SJSA1 (cell line): ENCODE results near the gene ATP1A4. TPM values are rescaled to one million over a fixed set of nuclear protein-coding genes. Genes with fewer than 3 reads are reported as not detected.

ENCODE experiments used
- DNase-seq, 2 experiments: peaks; one replicate each; pipeline ENCODE4 v3.0.0-alpha.2; 2015 to 2020; ENCODE audit warnings: low spot score in 2 of 2, low read depth in 1 of 2
- H3K27ac ChIP-seq: fragments of 250-450 bp; sonication (Bioruptor Pico); 2 replicates; pipeline ENCODE4 v1.5.1; 2020; ENCODE audit warnings: mild to moderate bottlenecking, moderate library complexity
- H3K27me3 ChIP-seq: fragments of 250-450 bp; sonication (Bioruptor Pico); replicated peaks from 2 replicates; pipeline ENCODE4 v1.5.1; 2020; ENCODE audit warnings: mild to moderate bottlenecking, moderate library complexity
- H3K36me3 ChIP-seq: fragments of 250-450 bp; sonication (Bioruptor Pico); 2 replicates; pipeline ENCODE4 v1.5.1; 2020; ENCODE audit warnings: mild to moderate bottlenecking
- H3K4me1 ChIP-seq: fragments of 250-450 bp; sonication (Bioruptor Pico); replicated peaks from 2 replicates; pipeline ENCODE4 v1.6.1; 2021; ENCODE audit warnings: mild to moderate bottlenecking
- H3K4me3 ChIP-seq: fragments of 250-450 bp; sonication (Bioruptor Pico); 2 replicates; pipeline ENCODE4 v1.5.1; 2020; ENCODE audit warnings: mild to moderate bottlenecking
- H3K9me3 ChIP-seq: fragments of 250-450 bp; sonication (Bioruptor Pico); replicated peaks from 2 replicates; pipeline ENCODE4 v1.5.1; 2020; ENCODE audit warnings: mild to moderate bottlenecking
- total RNA-seq: library from RNA; depleted of rRNA; stranded (reverse); fragments of >200 nt; shearing (Covaris generic); gene quantifications from 2 replicates; pipeline ENCODE4 v1.2.3, GENCODE V29; 2014

The ATP1A4 gene
- total RNA-seq, 1 experiment from 2014 or later = not detected

- Histone ChIP-seq H3K27ac (no peak overlapping the region), H3K27me3 (no peaks in the 10 kb centered on the region), H3K9me3 (peaks cover 5% of the 10 kb centered on the region; the same call in 1 of the 2 replicates), H3K4me3 (no peak overlapping the region), H3K4me1 (peaks cover 7% of the 10 kb centered on the region), H3K36me3 (no peaks in the 10 kb centered on the region)
- no peak for DNase-seq
These were observed 12.2 kb downstream of the ATP1A4 start for GRCh38 chr1:160163615-160164014.

GRCh38 chr1:160164121-160164520, 12.7 kb downstream of the ATP1A4 start:
- DNase-seq = no peak
- Histone ChIP-seq H3K27me3 (no peaks in the 10 kb centered on the region), H3K9me3 (peaks cover 5% of the 10 kb centered on the region; the same call in 1 of the 2 replicates), H3K4me3 (no peak overlapping the region), H3K4me1 (peaks cover 7% of the 10 kb centered on the region), H3K36me3 (no peaks in the 10 kb centered on the region), H3K27ac (no peak overlapping the region)

GRCh38 chr1:160166166-160166868, 14.9 kb downstream of the ATP1A4 start:
- Histone ChIP-seq H3K4me1 (peaks cover 5% of the 10 kb centered on the region), H3K9me3 (no peaks in the 10 kb centered on the region), H3K27ac (no peak overlapping the region), H3K27me3 (no peaks in the 10 kb centered on the region), H3K4me3 (no peak overlapping the region), H3K36me3 (no peaks in the 10 kb centered on the region)
- DNase-seq = no peak

GRCh38 chr1:160167056-160167455, 15.7 kb downstream of the ATP1A4 start:
- no peak overlapping the region for H3K4me3 ChIP-seq

GRCh38 chr1:160167580-160167979, 16.2 kb downstream of the ATP1A4 start:
- Histone ChIP-seq H3K27ac (no peak overlapping the region), H3K36me3 (no peaks in the 10 kb centered on the region), H3K27me3 (no peaks in the 10 kb centered on the region), H3K4me1 (peaks cover 8% of the 10 kb centered on the region), H3K9me3 (no peaks in the 10 kb centered on the region), H3K4me3 (no peak overlapping the region)
- no peak for DNase-seq

More at GRCh38 chr1:160167056-160167455, 15.7 kb downstream of the ATP1A4 start:
- Histone ChIP-seq H3K36me3 (no peaks in the 10 kb centered on the region), H3K27ac (no peak overlapping the region), H3K27me3 (no peaks in the 10 kb centered on the region), H3K9me3 (no peaks in the 10 kb centered on the region), H3K4me1 (peaks cover 8% of the 10 kb centered on the region)
- DNase-seq = no peak

GRCh38 chr1:160168016-160168415, 16.6 kb downstream of the ATP1A4 start:
- H3K27me3 ChIP-seq = no peaks in the 10 kb centered on the region
- no peak overlapping the region for H3K27ac ChIP-seq
- DNase-seq = no peak
- H3K36me3 ChIP-seq = no peaks in the 10 kb centered on the region
- no peaks in the 10 kb centered on the region for H3K9me3 ChIP-seq
- peaks cover 8% of the 10 kb centered on the region for H3K4me1 ChIP-seq
- H3K4me3 ChIP-seq = no peak overlapping the region

GRCh38 chr1:160168609-160169369, 17.4 kb downstream of the ATP1A4 start:
- DNase-seq = no peak
- no peaks in the 10 kb centered on the region for H3K9me3 ChIP-seq

DNA sequence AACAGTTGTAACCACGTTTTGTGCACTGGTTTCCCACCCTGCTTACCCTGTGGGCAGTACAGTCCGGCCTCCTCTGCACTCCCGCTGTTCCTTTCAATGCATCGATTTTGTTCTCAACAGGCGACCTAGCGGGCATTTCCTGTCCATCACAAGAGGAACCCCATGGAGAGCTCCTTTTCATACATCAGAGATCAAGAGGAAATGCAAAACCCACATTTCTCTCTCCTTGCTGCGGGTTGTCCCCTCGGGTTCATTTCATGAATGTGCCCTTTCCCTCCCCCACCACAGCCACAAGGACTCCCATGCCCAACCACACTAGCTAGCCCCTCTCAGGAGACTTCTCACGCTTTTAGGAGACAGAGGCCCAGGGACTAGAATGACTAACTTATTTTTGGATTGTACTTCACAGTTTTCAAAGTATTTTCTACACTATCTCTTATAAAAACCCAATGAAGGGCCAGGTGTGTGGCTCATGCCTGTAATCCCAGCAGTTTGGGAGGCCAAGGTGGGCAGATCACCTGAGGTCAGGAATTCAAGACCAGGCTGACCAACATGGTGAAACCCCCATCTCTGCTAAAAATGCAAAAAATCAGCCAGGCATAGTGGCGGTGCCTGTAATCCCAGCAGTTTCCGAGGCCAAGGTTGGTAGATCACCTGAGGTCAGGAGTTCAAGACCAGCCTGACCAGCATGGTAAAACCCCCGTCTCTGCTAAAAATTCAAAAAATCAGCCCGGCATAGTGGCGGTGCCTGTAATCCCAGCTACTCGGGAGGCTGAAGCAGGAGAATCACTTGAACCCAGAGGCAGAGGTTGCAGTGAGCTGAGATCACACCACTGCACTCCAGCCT, 18.4 kb downstream of the ATP1A4 start:
- no peaks in the 10 kb centered on the region for H3K27me3 ChIP-seq
- no peak overlapping the region for H3K27ac ChIP-seq
- DNase-seq = no peak

More at GRCh38 chr1:160168609-160169369, 17.4 kb downstream of the ATP1A4 start:
- Histone ChIP-seq H3K36me3 (no peaks in the 10 kb centered on the region), H3K27ac (no peak overlapping the region), H3K4me3 (no peak overlapping the region), H3K4me1 (peaks cover 8% of the 10 kb centered on the region), H3K27me3 (no peaks in the 10 kb centered on the region)

DNA sequence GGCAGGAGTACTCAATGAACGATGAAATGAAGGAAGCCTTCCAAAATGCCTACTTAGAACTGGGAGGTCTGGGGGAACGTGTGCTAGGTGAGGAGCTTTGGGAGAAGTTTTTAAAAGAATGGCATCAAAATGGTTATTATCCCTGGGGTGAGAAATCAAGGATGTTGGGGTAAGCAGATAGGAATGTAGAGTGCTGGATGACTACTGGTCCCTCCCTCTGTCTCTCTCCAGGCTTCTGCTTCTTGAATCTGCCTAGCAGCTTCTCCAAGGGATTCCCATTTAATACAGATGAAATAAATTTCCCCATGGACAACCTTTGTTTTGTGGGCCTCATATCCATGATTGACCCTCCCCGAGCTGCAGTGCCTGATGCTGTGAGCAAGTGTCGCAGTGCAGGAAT, 20.0 kb downstream of the ATP1A4 start:
- Histone ChIP-seq H3K27ac (no peak overlapping the region), H3K36me3 (no peaks in the 10 kb centered on the region), H3K9me3 (no peaks in the 10 kb centered on the region), H3K4me3 (no peak overlapping the region), H3K27me3 (no peaks in the 10 kb centered on the region), H3K4me1 (peaks cover 8% of the 10 kb centered on the region)
- no peak for DNase-seq

More for the DNA sequence above, 18.4 kb downstream of the ATP1A4 start:
- Histone ChIP-seq H3K4me3 (no peak overlapping the region), H3K9me3 (no peaks in the 10 kb centered on the region), H3K4me1 (peaks cover 8% of the 10 kb centered on the region), H3K36me3 (no peaks in the 10 kb centered on the region)

DNA sequence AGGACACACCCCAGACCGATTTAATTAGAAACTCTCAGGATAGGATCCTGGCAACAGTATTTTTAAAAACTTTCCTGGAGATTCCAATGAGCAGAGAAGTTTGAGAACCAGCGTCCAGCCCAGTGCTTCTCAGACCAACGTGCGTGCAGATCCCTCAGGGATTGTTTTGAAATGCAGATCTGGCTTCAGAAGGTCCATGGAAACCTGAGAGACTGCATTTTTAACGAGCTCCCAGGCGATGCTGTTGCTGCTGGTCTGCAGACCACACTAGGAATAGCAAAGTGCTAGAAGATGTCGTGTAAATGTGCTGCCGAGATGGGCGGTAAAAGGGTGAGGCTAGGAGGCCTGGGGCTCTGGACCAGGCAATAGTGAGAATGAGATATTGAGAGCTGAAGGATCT, 20.6 kb downstream of the ATP1A4 start:
- no peak overlapping the region for H3K27ac ChIP-seq
- no peaks in the 10 kb centered on the region for H3K36me3 ChIP-seq
- H3K9me3 ChIP-seq = no peaks in the 10 kb centered on the region
- DNase-seq = no peak
- no peak overlapping the region for H3K4me3 ChIP-seq
- H3K4me1 ChIP-seq = peaks cover 8% of the 10 kb centered on the region
- no peaks in the 10 kb centered on the region for H3K27me3 ChIP-seq

GRCh38 chr1:160177231-160177630, 25.8 kb downstream of the ATP1A4 start:
- Histone ChIP-seq H3K4me3 (no peak overlapping the region), H3K9me3 (no peaks in the 10 kb centered on the region), H3K27me3 (no peaks in the 10 kb centered on the region), H3K27ac (no peak overlapping the region), H3K36me3 (no peaks in the 10 kb centered on the region), H3K4me1 (peaks cover 10% of the 10 kb centered on the region)
- no peak for DNase-seq

DNA sequence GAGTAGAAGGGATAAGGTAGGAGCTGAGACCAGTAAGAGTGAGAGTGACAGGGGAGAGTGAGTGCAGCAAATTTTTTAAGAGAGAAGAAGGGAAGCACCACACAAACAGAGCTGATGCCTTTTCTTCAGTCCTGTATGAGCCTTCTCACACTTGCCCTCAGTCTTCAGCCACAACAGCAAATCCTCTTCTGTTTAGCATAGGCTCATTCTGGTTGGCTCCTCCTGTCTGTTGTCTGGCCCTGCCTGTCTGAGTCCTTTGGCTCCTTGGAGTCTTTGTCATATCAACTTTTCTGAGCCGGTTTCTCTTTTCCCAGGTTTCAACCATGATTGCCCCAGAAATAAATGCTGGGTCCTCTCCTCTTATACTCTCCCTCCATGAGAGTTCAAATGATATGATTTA, 26.3 kb downstream of the ATP1A4 start:
- no peak for DNase-seq
- Histone ChIP-seq H3K4me1 (peaks cover 10% of the 10 kb centered on the region), H3K27ac (no peak overlapping the region), H3K4me3 (no peak overlapping the region), H3K9me3 (no peaks in the 10 kb centered on the region), H3K36me3 (no peaks in the 10 kb centered on the region), H3K27me3 (no peaks in the 10 kb centered on the region)

GRCh38 chr1:160178731-160179130, 27.3 kb downstream of the ATP1A4 start:
- peaks cover 20% of the 10 kb centered on the region for H3K4me1 ChIP-seq
- H3K9me3 ChIP-seq = no peaks in the 10 kb centered on the region
- no peaks in the 10 kb centered on the region for H3K27me3 ChIP-seq
- no peak overlapping the region for H3K4me3 ChIP-seq
- H3K27ac ChIP-seq = no peak overlapping the region
- no peaks in the 10 kb centered on the region for H3K36me3 ChIP-seq
- no peak for DNase-seq
